ENCODE measurements around the gene PLCXD1. TPM values are rescaled to one million over a fixed set of nuclear protein-coding genes. Genes with fewer than 3 reads are reported as not detected.

Gene PLCXD1
- polyA plus RNA-seq, 2 of the 4 experiments (the other 2 are of a cell fraction) = 64.6 to 67.9 TPM

- ATAC-seq (peak; percentile 28 to 44; a peak in 4 of 6 replicates), FAIRE-seq (no peak), DNase-seq (ENCODE audit: low read depth in 1 of 2, low spot score in 1 of 2) (no peak)
- Histone ChIP-seq H3K27ac (no peak overlapping the region), H3K9me3 (no peaks in the 10 kb centered on the region), H3K4me3 (no peak overlapping the region), H3K4me1 (0 out of 3 replicates have a peak, but pooled peaks cover 3% of the 10 kb centered on the region), H3K4me2 (no peak overlapping the region)
- no peak for TF ChIP-seq PHF8 (IDR thresholded peaks at IDR 0.05; ENCODE audit: borderline replicate concordance, low read depth)
- no peak for TF ChIP-seq HOXA7 (CRISPR knock-in tag; IDR thresholded peaks at IDR 0.05)
- no peak for TF ChIP-seq FOSB (CRISPR knock-in tag; IDR thresholded peaks at IDR 0.05)
- TF ChIP-seq EP300 (IDR thresholded peaks at IDR 0.05) = no peak
- no peak for TF ChIP-seq SREBF2 (IDR thresholded peaks at IDR 0.05)
- TF ChIP-seq REST (IDR thresholded peaks at IDR 0.05) = no peak
- no peak for TF ChIP-seq ZC3H11A (IDR thresholded peaks at IDR 0.05)
- no peak for TF ChIP-seq FOSL2 (IDR thresholded peaks at IDR 0.05)
- no peak for TF ChIP-seq FOSL2 (CRISPR knock-in tag; IDR thresholded peaks at IDR 0.05)
- TF ChIP-seq POLR2A (IDR thresholded peaks at IDR 0.05; ENCODE audit: low read length) = no peak
- no peak for TF ChIP-seq NFE2L2 (conservative IDR thresholded peaks at IDR 0.05; ENCODE audit: low read length)
- TF ChIP-seq TFCP2L1 (CRISPR knock-in tag; IDR thresholded peaks at IDR 0.05) = no peak
- TF ChIP-seq BHLHE40 (IDR thresholded peaks at IDR 0.05; ENCODE audit: low read depth, low read length) = no peak
- TF ChIP-seq, protein P1, sequence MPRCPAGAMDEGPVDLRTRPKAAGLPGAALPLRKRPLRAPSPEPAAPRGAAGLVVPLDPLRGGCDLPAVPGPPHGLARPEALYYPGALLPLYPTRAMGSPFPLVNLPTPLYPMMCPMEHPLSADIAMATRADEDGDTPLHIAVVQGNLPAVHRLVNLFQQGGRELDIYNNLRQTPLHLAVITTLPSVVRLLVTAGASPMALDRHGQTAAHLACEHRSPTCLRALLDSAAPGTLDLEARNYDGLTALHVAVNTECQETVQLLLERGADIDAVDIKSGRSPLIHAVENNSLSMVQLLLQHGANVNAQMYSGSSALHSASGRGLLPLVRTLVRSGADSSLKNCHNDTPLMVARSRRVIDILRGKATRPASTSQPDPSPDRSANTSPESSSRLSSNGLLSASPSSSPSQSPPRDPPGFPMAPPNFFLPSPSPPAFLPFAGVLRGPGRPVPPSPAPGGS (IDR thresholded peaks at IDR 0.05) = no peak
- no peak for TF ChIP-seq TP53 (CRISPR knock-in tag; IDR thresholded peaks at IDR 0.05)
- TF ChIP-seq HDAC2 (IDR thresholded peaks at IDR 0.05) = no peak
- WGBS (ENCODE audit: missing lambda C conversion rate) = 84% methylated on average over 36 of the region's 44 CpGs
- CTCF ChIA-PET = no interaction called here
- POLR2A ChIA-PET = no interaction called here
These were observed 27.5 kb upstream of the PLCXD1 start for GRCh38 chrX:253451-254297.

DNA sequence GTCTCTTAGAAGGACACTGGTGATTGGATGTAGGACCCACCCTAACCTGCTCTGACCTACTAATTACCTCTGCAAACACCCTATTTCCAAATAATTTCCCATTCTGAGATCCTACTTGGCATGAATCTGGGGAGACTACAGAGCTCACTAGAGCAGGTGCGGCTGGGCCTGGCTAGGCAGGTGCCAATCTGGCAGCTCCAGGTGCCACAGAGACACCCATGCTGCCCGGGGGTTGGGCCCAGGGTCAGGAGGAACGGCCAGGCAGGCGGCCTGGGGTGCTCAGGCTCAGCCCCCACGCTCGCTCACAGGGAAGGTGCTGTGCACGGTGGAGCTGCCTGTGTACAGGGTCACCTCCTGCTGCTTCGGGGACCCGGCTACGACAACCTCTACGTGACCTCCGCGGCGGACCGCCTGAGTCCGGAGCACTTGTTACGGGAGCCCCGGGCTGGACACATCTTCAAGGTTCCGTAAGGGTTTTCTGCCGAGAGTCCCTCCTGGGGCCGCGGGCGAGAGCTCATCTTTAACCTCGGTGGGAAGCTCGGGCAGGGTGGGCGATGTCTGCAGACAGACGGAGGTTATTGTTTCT is 26.5 kb upstream of the PLCXD1 start:
- Histone ChIP-seq H3K4me1 (peaks cover 6% of the 10 kb centered on the region), H3K9me3 (no peaks in the 10 kb centered on the region), H3K4me3 (no peak overlapping the region), H3K4me2 (no peak overlapping the region), H3K27ac (no peak overlapping the region)
- TF ChIP-seq, protein P1 (IDR thresholded peaks at IDR 0.05) = no peak
- TF ChIP-seq, protein P2, sequence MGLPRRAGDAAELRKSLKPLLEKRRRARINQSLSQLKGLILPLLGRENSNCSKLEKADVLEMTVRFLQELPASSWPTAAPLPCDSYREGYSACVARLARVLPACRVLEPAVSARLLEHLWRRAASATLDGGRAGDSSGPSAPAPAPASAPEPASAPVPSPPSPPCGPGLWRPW (IDR thresholded peaks at IDR 0.05) = no peak
- TF ChIP-seq RARB (CRISPR knock-in tag; IDR thresholded peaks at IDR 0.05) = no peak
- FAIRE-seq (no peak), DNase-seq (ENCODE audit: low read depth in 1 of 2, low spot score in 1 of 2) (no peak), ATAC-seq (peak in 1 of 2 experiments; percentile 26; a peak in 1 of 6 replicates)
- ChIA-PET POLR2A (no interaction called here), CTCF (no interaction called here)
- WGBS (ENCODE audit: missing lambda C conversion rate) = 88% methylated on average over 27 of the region's 27 CpGs

Measured in A549 (cell line).